ENCODE measurements around the gene CD74.

The CD74 gene

GRCh38 chr5:150357326-150358260, 55.1 kb downstream of the CD74 start, which contains the start of gene TCOF1:
Gene TCOF1 (plus strand): TSS chr5:150357697. CDS start chr5:150357747, 50 bp downstream.
- DNase-seq = peak; percentile 91

- DNase-seq = no peak
Measured at GRCh38 chr5:150356575-150357294, 56.0 kb downstream of the CD74 start.

GRCh38 chr5:150355791-150356190, 56.9 kb downstream of the CD74 start:
- no peak for DNase-seq

GRCh38 chr5:150353032-150353675, 59.6 kb downstream of the CD74 start:
- no peak for DNase-seq

GRCh38 chr5:150352244-150353031, 60.3 kb downstream of the CD74 start:
- no peak for DNase-seq

Measured in AML-193 (cell line).